Activated CD4-positive, alpha-beta T cell treated with anti-CD3 and anti-CD28 coated beads, Interleukin-2, amount 10 ng/mL, durations not matched to agents 24 days and 14 days (primary cell): Measurements from ENCODE around the gene OR56B4. TPM values are rescaled to one million over a fixed set of nuclear protein-coding genes. Genes with fewer than 3 reads are reported as not detected.

Experiments used
- total RNA-seq: library from RNA; stranded (reverse); gene quantifications from 2 replicates; pipeline ENCODE4 v1.2.3, GENCODE V29; 2022

OR56B4 gene
- total RNA-seq, 1 donor from 2014 or later = not detected

Other genes starting within 250 kb of the OR56B4 start
- not detected in 2 replicates for gene OR52E8, start 250.0 kb upstream of the OR56B4 start, total RNA-seq
- gene OR52E4, start 227.1 kb upstream of the OR56B4 start, total RNA-seq = not detected in 2 replicates
- not detected in 2 replicates for gene OR52E5, start 214.5 kb upstream of the OR56B4 start, total RNA-seq
- not detected in 2 replicates for gene OR56A3, start 165.4 kb upstream of the OR56B4 start, total RNA-seq
- gene OR56A5, start 139.2 kb upstream of the OR56B4 start, total RNA-seq = not detected in 2 replicates
- gene OR52L1, start 120.7 kb upstream of the OR56B4 start, total RNA-seq = not detected in 2 replicates
- 0.05 TPM in 1 of 2 replicates, not detected in the other for gene OR56A4, start 100.7 kb upstream of the OR56B4 start, total RNA-seq
- gene OR56A1, start 76.9 kb upstream of the OR56B4 start, total RNA-seq = not detected in 2 replicates
- gene OR52B2, start 62.6 kb downstream of the OR56B4 start, total RNA-seq = not detected in 2 replicates
- not detected in 2 replicates for gene OR52W1, start 91.5 kb downstream of the OR56B4 start, total RNA-seq
- gene C11orf42, start 97.9 kb downstream of the OR56B4 start, total RNA-seq = not detected in 2 replicates
- gene FHIP1B, start 127.0 kb downstream of the OR56B4 start, total RNA-seq = 19.3 and 20.2 TPM in 2 replicates
- not detected in 2 replicates for gene CNGA4, start 131.4 kb downstream of the OR56B4 start, total RNA-seq
- not detected in 2 replicates for gene CCKBR, start 152.2 kb downstream of the OR56B4 start, total RNA-seq
- gene CAVIN3, start 212.8 kb downstream of the OR56B4 start, total RNA-seq = 35.7 and 36.0 TPM in 2 replicates